ENCODE measurements around the gene HRAS. TPM values are rescaled to one million over a fixed set of nuclear protein-coding genes. Genes with fewer than 3 reads are reported as not detected.

HRAS gene
- total RNA-seq, 2 experiments from 2014 or later = 51.7 to 63.5 TPM

GRCh38 chr11:545171-545570 lies 9.8 kb upstream of the HRAS start:
- CTCF ChIA-PET = interaction anchor here (0.8 to 3.2 kb wide), 4 partner anchors 9 to 26 kb away, joined by 3 to 15 read pairs (median 6); no protein-coding TSS in a partner anchor
- no peaks in the 10 kb centered on the region for H3K27me3 Mint-ChIP-seq
- H3K4me1 Mint-ChIP-seq = no peaks in the 10 kb centered on the region
- H3K4me3 Mint-ChIP-seq = no peak overlapping the region
- H3K9me3 Mint-ChIP-seq = no peaks in the 10 kb centered on the region
- DNase-seq = no peak
- H3K27ac Mint-ChIP-seq = no peak overlapping the region
- POLR2A ChIA-PET = no interaction called here
- H3K36me3 Mint-ChIP-seq (ENCODE audit: low read depth) = no peaks in the 10 kb centered on the region

GRCh38 chr11:544817-545166 lies 9.4 kb upstream of the HRAS start:
- H3K36me3 Mint-ChIP-seq (ENCODE audit: low read depth) = no peaks in the 10 kb centered on the region
- no peaks in the 10 kb centered on the region for H3K4me1 Mint-ChIP-seq
- no peak overlapping the region for H3K4me3 Mint-ChIP-seq
- no peaks in the 10 kb centered on the region for H3K27me3 Mint-ChIP-seq
- ChIA-PET CTCF (interaction anchor here (0.8 to 3.2 kb wide), 4 partner anchors 9 to 26 kb away, joined by 3 to 15 read pairs (median 6); no protein-coding TSS in a partner anchor), POLR2A (no interaction called here)
- no peak overlapping the region for H3K27ac Mint-ChIP-seq
- DNase-seq = no peak
- no peaks in the 10 kb centered on the region for H3K9me3 Mint-ChIP-seq

GRCh38 chr11:541433-541885 lies 6.1 kb upstream of the HRAS start:
- POLR2A ChIA-PET = no interaction called here

GRCh38 chr11:540583-541432 lies 5.4 kb upstream of the HRAS start:
- POLR2A ChIA-PET = no interaction called here
- H3K9me3 Mint-ChIP-seq = no peaks in the 10 kb centered on the region
- no peak overlapping the region for H3K4me3 Mint-ChIP-seq
- CTCF ChIA-PET = interaction anchor here (0.6 to 4.0 kb wide), 3 partner anchors 15 to 93 kb away, joined by 3 to 19 read pairs (median 3); no protein-coding TSS in a partner anchor
- no peaks in the 10 kb centered on the region for H3K27me3 Mint-ChIP-seq
- no peak for DNase-seq
- H3K36me3 Mint-ChIP-seq (ENCODE audit: low read depth) = no peaks in the 10 kb centered on the region
- no peak overlapping the region for H3K27ac Mint-ChIP-seq
- peaks cover 17% of the 10 kb centered on the region for H3K4me1 Mint-ChIP-seq

More at GRCh38 chr11:541433-541885, 6.1 kb upstream of the HRAS start:
- Mint-ChIP-seq H3K36me3 (ENCODE audit: low read depth) (no peaks in the 10 kb centered on the region), H3K4me3 (no peak overlapping the region), H3K4me1 (peaks cover 13% of the 10 kb centered on the region), H3K27me3 (no peaks in the 10 kb centered on the region), H3K27ac (no peak overlapping the region), H3K9me3 (no peaks in the 10 kb centered on the region)
- no peak for DNase-seq
- CTCF ChIA-PET = interaction anchor here (1.3 to 4.0 kb wide), 2 partner anchors 14 to 23 kb away, joined by 3 to 19 read pairs; no protein-coding TSS in a partner anchor

GRCh38 chr11:539971-540481 lies 4.7 kb upstream of the HRAS start:
- CTCF ChIA-PET = interaction anchor here (0.6 to 4.0 kb wide), 3 partner anchors 12 to 92 kb away, joined by 3 to 19 read pairs (median 3); no protein-coding TSS in a partner anchor
- no peak for DNase-seq
- no peak overlapping the region for H3K27ac Mint-ChIP-seq
- peaks cover 17% of the 10 kb centered on the region for H3K4me1 Mint-ChIP-seq
- POLR2A ChIA-PET = no interaction called here
- H3K27me3 Mint-ChIP-seq = no peaks in the 10 kb centered on the region
- no peak overlapping the region for H3K4me3 Mint-ChIP-seq
- H3K9me3 Mint-ChIP-seq = no peaks in the 10 kb centered on the region
- no peaks in the 10 kb centered on the region for H3K36me3 Mint-ChIP-seq (ENCODE audit: low read depth)

GRCh38 chr11:538431-539051 lies 3.2 kb upstream of the HRAS start:
- peaks cover 21% of the 10 kb centered on the region for H3K4me1 Mint-ChIP-seq
- H3K9me3 Mint-ChIP-seq = no peaks in the 10 kb centered on the region
- H3K27me3 Mint-ChIP-seq = no peaks in the 10 kb centered on the region
- CTCF ChIA-PET = interaction anchor here (1.1 to 1.3 kb wide), 3 partner anchors 10 to 19 kb away, joined by 4 to 5 read pairs (median 4); no protein-coding TSS in a partner anchor
- DNase-seq = no peak
- H3K4me3 Mint-ChIP-seq = no peak overlapping the region
- no peak overlapping the region for H3K27ac Mint-ChIP-seq
- H3K36me3 Mint-ChIP-seq (ENCODE audit: low read depth) = no peaks in the 10 kb centered on the region
- POLR2A ChIA-PET = no interaction called here

GRCh38 chr11:537622-538430 lies 2.5 kb upstream of the HRAS start:
- DNase-seq = no peak
- Mint-ChIP-seq H3K4me1 (peaks cover 21% of the 10 kb centered on the region), H3K27ac (peak overlapping the region; percentile 54), H3K4me3 (peak overlapping the region; percentile 49), H3K27me3 (no peaks in the 10 kb centered on the region), H3K9me3 (no peaks in the 10 kb centered on the region), H3K36me3 (ENCODE audit: low read depth) (no peaks in the 10 kb centered on the region)
- CTCF ChIA-PET = interaction anchor here (1.1 to 1.3 kb wide), 3 partner anchors 11 to 19 kb away, joined by 4 to 5 read pairs (median 4); no protein-coding TSS in a partner anchor
- POLR2A ChIA-PET = no interaction called here

- ChIA-PET POLR2A (no interaction called here), CTCF (interaction anchor here (1.0 to 1.5 kb wide), 5 partner anchors 8 to 24 kb away, joined by 3 to 5 read pairs (median 3); no protein-coding TSS in a partner anchor)
- Mint-ChIP-seq H3K4me1 (peaks cover 21% of the 10 kb centered on the region), H3K4me3 (peak within 1 kb of the TSS; percentile 82), H3K36me3 (ENCODE audit: low read depth) (peaks cover 4% of the 10 kb centered on the region), H3K27me3 (no peaks in the 10 kb centered on the region), H3K27ac (peak within 1 kb of the TSS; percentile 90), H3K9me3 (no peaks in the 10 kb centered on the region)
- DNase-seq = peak; percentile 85
Observed at GRCh38 chr11:536841-537621, 1.7 kb upstream of the HRAS start, which contains the start of gene LRRC56. Gene LRRC56, plus strand, starts transcription at chr11:537527. Its CDS starts 3,158 bp downstream, at chr11:540685.

GRCh38 chr11:535210-535518 lies 212 bp downstream of the HRAS start:
- Mint-ChIP-seq H3K27ac (no peak overlapping the region), H3K4me3 (no peak overlapping the region), H3K36me3 (ENCODE audit: low read depth) (peaks cover 9% of the 10 kb centered on the region), H3K9me3 (no peaks in the 10 kb centered on the region), H3K27me3 (no peaks in the 10 kb centered on the region), H3K4me1 (peaks cover 21% of the 10 kb centered on the region)
- CTCF ChIA-PET = interaction anchor here (1.0 to 5.2 kb wide), 3 partner anchors 17 to 31 kb away, joined by 3 to 36 read pairs (median 4); no protein-coding TSS in a partner anchor
- POLR2A ChIA-PET = no interaction called here
- no peak for DNase-seq

GRCh38 chr11:534396-535209 lies 773 bp downstream of the HRAS start:
- ChIA-PET POLR2A (no interaction called here), CTCF (interaction anchor here (0.6 to 5.2 kb wide), 4 partner anchors 16 to 212 kb away, joined by 3 to 36 read pairs (median 4); no protein-coding TSS in a partner anchor)
- Mint-ChIP-seq H3K9me3 (no peaks in the 10 kb centered on the region), H3K27me3 (no peaks in the 10 kb centered on the region), H3K4me3 (peak overlapping the region; percentile 77), H3K27ac (peak overlapping the region; percentile 71), H3K4me1 (peaks cover 21% of the 10 kb centered on the region), H3K36me3 (ENCODE audit: low read depth) (peaks cover 10% of the 10 kb centered on the region)
- DNase-seq = no peak
